Midbrain (tissue), 1 donor: ENCODE results near the gene GIMAP2.
"Not testable (repeated sequence)": the region's sequence is repeated elsewhere in the genome, so short reads cannot be mapped to it uniquely, and the experiment has no call there.

Experiments used
- DNase-seq: peaks from one replicate; lab custom pipeline; 2025; lab: John Stamatoyannopoulos, UW

GIMAP2 gene

GRCh38 chr7:150685219-150686029 is at the start of gene GIMAP2:
Gene GIMAP2 (plus strand): TSS chr7:150685706. CDS start chr7:150687060, 1,354 bp downstream.
- DNase-seq = peak; percentile 45

GRCh38 chr7:150641854-150642253 is 43.7 kb upstream of the GIMAP2 start:
- DNase-seq = no peak

- no peak for DNase-seq
These were observed 42.6 kb upstream of the GIMAP2 start for GRCh38 chr7:150642926-150643325.

- DNase-seq = no peak
These were observed 40.1 kb upstream of the GIMAP2 start for GRCh38 chr7:150645259-150646020.

- no peak for DNase-seq
These were observed 37.0 kb upstream of the GIMAP2 start for GRCh38 chr7:150648353-150649079.

- DNase-seq = no peak
These were observed 36.5 kb upstream of the GIMAP2 start for GRCh38 chr7:150649080-150649385.

- DNase-seq = no peak
These were observed 30.8 kb upstream of the GIMAP2 start for GRCh38 chr7:150654692-150655091.

GRCh38 chr7:150656047-150656446 is 29.5 kb upstream of the GIMAP2 start:
- DNase-seq = no peak

GRCh38 chr7:150657526-150657925 is 28.0 kb upstream of the GIMAP2 start:
- no peak for DNase-seq

GRCh38 chr7:150660939-150661613 is 24.4 kb upstream of the GIMAP2 start:
- DNase-seq = no peak

- not testable (repeated sequence) for DNase-seq
These were observed 22.7 kb upstream of the GIMAP2 start for GRCh38 chr7:150662821-150663220.

GRCh38 chr7:150663802-150664494 is 21.6 kb upstream of the GIMAP2 start:
- DNase-seq = no peak

GRCh38 chr7:150665089-150665748 is 20.3 kb upstream of the GIMAP2 start:
- DNase-seq = no peak

- DNase-seq = no peak
These were observed 19.6 kb upstream of the GIMAP2 start for GRCh38 chr7:150665896-150666295.

- no peak for DNase-seq
These were observed 19.1 kb upstream of the GIMAP2 start for GRCh38 chr7:150666412-150666811.

- no peak for DNase-seq
These were observed 17.0 kb upstream of the GIMAP2 start for GRCh38 chr7:150668472-150668911.

GRCh38 chr7:150668977-150669376 is 16.5 kb upstream of the GIMAP2 start:
- DNase-seq = no peak

- not testable (repeated sequence) for DNase-seq
These were observed 13.5 kb upstream of the GIMAP2 start for GRCh38 chr7:150671798-150672585.

- DNase-seq = no peak
These were observed 9.8 kb upstream of the GIMAP2 start for GRCh38 chr7:150675714-150676113.

- peak; percentile 1 for DNase-seq
These were observed 9.2 kb upstream of the GIMAP2 start for GRCh38 chr7:150676276-150676675.
